Kidney epithelial cell (primary cell): ENCODE results near the gene MACROD2. TPM values are rescaled to one million over a fixed set of nuclear protein-coding genes. Genes with fewer than 3 reads are reported as not detected.

Experiments used
- DNase-seq: peaks from one replicate; pipeline ENCODE4 v3.0.0-alpha.2; 2010; ENCODE audit warnings: low read depth
- H3K27me3 ChIP-seq: 2 replicates; pipeline ENCODE4 v1.6.0; 2011; ENCODE audit warnings: low read length; ENCODE audit not compliant: control insufficient read depth, insufficient read depth
- H3K36me3 ChIP-seq: 2 replicates; pipeline ENCODE4 v1.5.1; 2011; ENCODE audit warnings: low read length; ENCODE audit not compliant: control insufficient read depth, insufficient read depth
- H3K4me3 ChIP-seq: 2 replicates; pipeline ENCODE4 v1.5.1; 2011; ENCODE audit warnings: low read depth, mild to moderate bottlenecking, control low read depth, low read length
- CTCF ChIP-seq: IDR thresholded peaks from 2 replicates; pipeline ENCODE4 v1.5.1; 2011; ENCODE audit warnings: mild to moderate bottlenecking, moderate library complexity, low read length, control low read depth, inconsistent platforms; ENCODE audit not compliant: insufficient read depth, poor library complexity, severe bottlenecking
- total RNA-seq: library from RNA; depleted of rRNA; stranded (reverse); fragments of >200 nt; gene quantifications from 2 replicates; pipeline ENCODE4 v1.2.3, GENCODE V29; 2015

The MACROD2 gene
- total RNA-seq, 1 donor from 2014 or later = 0.79 TPM

- TF ChIP-seq CTCF = no peak
- no peak for DNase-seq
- H3K27me3 ChIP-seq = no peaks in the 10 kb centered on the region
- H3K36me3 ChIP-seq = no peaks in the 10 kb centered on the region
- H3K4me3 ChIP-seq = no peak overlapping the region
Measured at GRCh38 chr20:15740046-15740775, 1744.9 kb downstream of the MACROD2 start.

GRCh38 chr20:15742087-15742486 lies 1746.8 kb downstream of the MACROD2 start:
- H3K4me3 ChIP-seq = no peak overlapping the region
- DNase-seq = no peak
- no peaks in the 10 kb centered on the region for H3K27me3 ChIP-seq
- no peak for TF ChIP-seq CTCF
- H3K36me3 ChIP-seq = no peaks in the 10 kb centered on the region

- no peak overlapping the region for H3K4me3 ChIP-seq
- no peak for DNase-seq
- no peaks in the 10 kb centered on the region for H3K27me3 ChIP-seq
- no peak for TF ChIP-seq CTCF
- no peaks in the 10 kb centered on the region for H3K36me3 ChIP-seq
Measured at GRCh38 chr20:15742627-15743026, 1747.3 kb downstream of the MACROD2 start.

- Histone ChIP-seq H3K36me3 (no peaks in the 10 kb centered on the region), H3K4me3 (no peak overlapping the region), H3K27me3 (no peaks in the 10 kb centered on the region)
- no peak for TF ChIP-seq CTCF
- no peak for DNase-seq
Measured at GRCh38 chr20:15756002-15756753, 1760.9 kb downstream of the MACROD2 start.

GRCh38 chr20:15756754-15757115 lies 1761.4 kb downstream of the MACROD2 start:
- Histone ChIP-seq H3K27me3 (no peaks in the 10 kb centered on the region), H3K36me3 (no peaks in the 10 kb centered on the region), H3K4me3 (no peak overlapping the region)
- DNase-seq = no peak
- no peak for TF ChIP-seq CTCF

- H3K36me3 ChIP-seq = no peaks in the 10 kb centered on the region
- no peak overlapping the region for H3K4me3 ChIP-seq
- no peak for DNase-seq
- TF ChIP-seq CTCF = no peak
- no peaks in the 10 kb centered on the region for H3K27me3 ChIP-seq
Measured at GRCh38 chr20:15759594-15759993, 1764.3 kb downstream of the MACROD2 start.
